Loucy (cell line): ENCODE measurements around the gene NR0B1.

Source experiments
- H2AFZ ChIP-seq: fragments of 200-600 bp; sonication (generic); 2 replicates; pipeline ENCODE4 v1.6.0; 2016; ENCODE audit warnings: antibody characterized with exemption, mild to moderate bottlenecking, low read length, moderate library complexity
- H3F3A ChIP-seq: fragments of 200-600 bp; 2 replicates; pipeline ENCODE4 v1.6.0; 2016; ENCODE audit warnings: antibody characterized with exemption, low read depth, mild to moderate bottlenecking
- H3K27me3 ChIP-seq: fragments of 200-600 bp; sonication (generic); 2 replicates; pipeline ENCODE4 v1.6.1; 2014; ENCODE audit warnings: low read length, mild to moderate bottlenecking; ENCODE audit not compliant: insufficient read depth, poor library complexity, severe bottlenecking
- H3K36me3 ChIP-seq: fragments of 200-600 bp; sonication (generic); 2 replicates; pipeline ENCODE4 v1.6.1; 2016; ENCODE audit warnings: low read length; ENCODE audit not compliant: insufficient read depth
- H3K4me1 ChIP-seq: fragments of 200-600 bp; sonication (generic); 2 replicates; pipeline ENCODE4 v1.5.1; 2014; ENCODE audit warnings: low read length, mild to moderate bottlenecking; ENCODE audit not compliant: insufficient read depth, poor library complexity, severe bottlenecking
- H3K4me2 ChIP-seq: fragments of 200-600 bp; sonication (generic); 2 replicates; pipeline ENCODE4 v1.6.0; 2014; ENCODE audit warnings: antibody characterized with exemption, low read length, low read depth, mild to moderate bottlenecking; ENCODE audit not compliant: poor library complexity, severe bottlenecking
- H3K4me3 ChIP-seq: fragments of 200-600 bp; sonication (generic); 2 replicates; pipeline ENCODE4 v1.5.1; 2014; ENCODE audit warnings: low read length, mild to moderate bottlenecking, mixed read lengths; ENCODE audit not compliant: poor library complexity, severe bottlenecking
- H3K79me2 ChIP-seq: fragments of 200-600 bp; sonication (generic); 2 replicates; pipeline ENCODE4 v1.6.1; 2014; ENCODE audit warnings: low read length; ENCODE audit not compliant: insufficient read depth
- H3K9ac ChIP-seq: fragments of 200-600 bp; sonication (generic); 2 replicates; pipeline ENCODE4 v1.6.0; 2014; ENCODE audit warnings: mild to moderate bottlenecking, low read depth, low read length, moderate library complexity; ENCODE audit not compliant: poor library complexity, severe bottlenecking
- H3K9me2 ChIP-seq: fragments of 200-600 bp; sonication (generic); replicated peaks from 2 replicates; pipeline ENCODE4 v1.6.1; 2016; ENCODE audit warnings: low read depth, low read length, mixed read lengths
- H3K9me3 ChIP-seq: fragments of 200-600 bp; sonication (generic); 2 replicates; pipeline ENCODE4 v1.6.1; 2014; ENCODE audit warnings: mild to moderate bottlenecking, antibody characterized with exemption, low read length, low read depth; ENCODE audit not compliant: insufficient read depth
- H4K20me1 ChIP-seq: fragments of 200-600 bp; sonication (generic); 2 replicates; pipeline ENCODE4 v1.6.0; 2014; ENCODE audit warnings: antibody characterized with exemption, low read length, mild to moderate bottlenecking; ENCODE audit not compliant: insufficient read depth, poor library complexity, severe bottlenecking
- EZH2phosphoT487 ChIP-seq: fragments of 200-600 bp; IDR thresholded peaks from 2 replicates; pipeline ENCODE4 v1.6.1; 2018; ENCODE audit warnings: antibody characterized with exemption, mild to moderate bottlenecking, moderate library complexity, borderline replicate concordance
- TF ChIP-seq, protein P1 (sequence below): fragments of 200-600 bp; sonication (generic); conservative IDR thresholded peaks from 2 replicates; pipeline ENCODE4 v1.5.1; 2014; ENCODE audit warnings: mild to moderate bottlenecking, antibody characterized with exemption, low read length

NR0B1 gene, protein sequence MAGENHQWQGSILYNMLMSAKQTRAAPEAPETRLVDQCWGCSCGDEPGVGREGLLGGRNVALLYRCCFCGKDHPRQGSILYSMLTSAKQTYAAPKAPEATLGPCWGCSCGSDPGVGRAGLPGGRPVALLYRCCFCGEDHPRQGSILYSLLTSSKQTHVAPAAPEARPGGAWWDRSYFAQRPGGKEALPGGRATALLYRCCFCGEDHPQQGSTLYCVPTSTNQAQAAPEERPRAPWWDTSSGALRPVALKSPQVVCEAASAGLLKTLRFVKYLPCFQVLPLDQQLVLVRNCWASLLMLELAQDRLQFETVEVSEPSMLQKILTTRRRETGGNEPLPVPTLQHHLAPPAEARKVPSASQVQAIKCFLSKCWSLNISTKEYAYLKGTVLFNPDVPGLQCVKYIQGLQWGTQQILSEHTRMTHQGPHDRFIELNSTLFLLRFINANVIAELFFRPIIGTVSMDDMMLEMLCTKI

DNA sequence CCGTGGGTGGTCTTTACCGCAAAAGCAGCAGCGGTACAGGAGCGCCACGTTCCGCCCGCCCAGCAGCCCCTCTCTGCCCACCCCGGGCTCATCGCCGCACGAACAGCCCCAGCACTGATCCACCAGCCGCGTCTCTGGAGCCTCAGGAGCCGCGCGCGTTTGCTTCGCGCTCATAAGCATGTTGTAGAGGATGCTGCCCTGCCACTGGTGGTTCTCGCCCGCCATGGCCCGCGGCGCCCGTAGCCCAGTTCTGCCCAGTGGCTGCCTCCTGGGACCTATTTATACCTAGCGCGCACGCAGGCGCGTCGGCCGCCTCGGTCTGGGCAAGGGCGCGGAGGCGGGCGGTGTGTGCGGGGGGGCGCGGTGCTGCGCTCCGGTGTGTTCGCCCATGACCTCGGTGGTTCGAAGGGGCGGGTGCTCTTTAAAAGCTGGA is at the start of gene NR0B1:
NR0B1 (minus strand) TSS at position 252 of the 433 bp plus-strand sequence; CDS start at position 225, 27 bp downstream.
- no peaks in the 10 kb centered on the region for H3K36me3 ChIP-seq
- no peaks in the 10 kb centered on the region for H3K27me3 ChIP-seq
- H2AFZ ChIP-seq: no peak within 1 kb of the TSS
- no peaks in the 10 kb centered on the region for H3K9me2 ChIP-seq
- no peak within 1 kb of the TSS for H3K4me2 ChIP-seq
- no peaks in the 10 kb centered on the region for H3K79me2 ChIP-seq
- H3K4me1 ChIP-seq: peaks cover 21% of the 10 kb centered on the region
- H3K9ac ChIP-seq: no peak within 1 kb of the TSS
- no peaks in the 10 kb centered on the region for H4K20me1 ChIP-seq
- no peak within 1 kb of the TSS for H3K4me3 ChIP-seq
- TF ChIP-seq, protein P1, sequence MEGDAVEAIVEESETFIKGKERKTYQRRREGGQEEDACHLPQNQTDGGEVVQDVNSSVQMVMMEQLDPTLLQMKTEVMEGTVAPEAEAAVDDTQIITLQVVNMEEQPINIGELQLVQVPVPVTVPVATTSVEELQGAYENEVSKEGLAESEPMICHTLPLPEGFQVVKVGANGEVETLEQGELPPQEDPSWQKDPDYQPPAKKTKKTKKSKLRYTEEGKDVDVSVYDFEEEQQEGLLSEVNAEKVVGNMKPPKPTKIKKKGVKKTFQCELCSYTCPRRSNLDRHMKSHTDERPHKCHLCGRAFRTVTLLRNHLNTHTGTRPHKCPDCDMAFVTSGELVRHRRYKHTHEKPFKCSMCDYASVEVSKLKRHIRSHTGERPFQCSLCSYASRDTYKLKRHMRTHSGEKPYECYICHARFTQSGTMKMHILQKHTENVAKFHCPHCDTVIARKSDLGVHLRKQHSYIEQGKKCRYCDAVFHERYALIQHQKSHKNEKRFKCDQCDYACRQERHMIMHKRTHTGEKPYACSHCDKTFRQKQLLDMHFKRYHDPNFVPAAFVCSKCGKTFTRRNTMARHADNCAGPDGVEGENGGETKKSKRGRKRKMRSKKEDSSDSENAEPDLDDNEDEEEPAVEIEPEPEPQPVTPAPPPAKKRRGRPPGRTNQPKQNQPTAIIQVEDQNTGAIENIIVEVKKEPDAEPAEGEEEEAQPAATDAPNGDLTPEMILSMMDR: no peak
- no peak for TF ChIP-seq EZH2phosphoT487
- H3K9me3 ChIP-seq: no peaks in the 10 kb centered on the region
- no peaks in the 10 kb centered on the region for H3F3A ChIP-seq

DNA sequence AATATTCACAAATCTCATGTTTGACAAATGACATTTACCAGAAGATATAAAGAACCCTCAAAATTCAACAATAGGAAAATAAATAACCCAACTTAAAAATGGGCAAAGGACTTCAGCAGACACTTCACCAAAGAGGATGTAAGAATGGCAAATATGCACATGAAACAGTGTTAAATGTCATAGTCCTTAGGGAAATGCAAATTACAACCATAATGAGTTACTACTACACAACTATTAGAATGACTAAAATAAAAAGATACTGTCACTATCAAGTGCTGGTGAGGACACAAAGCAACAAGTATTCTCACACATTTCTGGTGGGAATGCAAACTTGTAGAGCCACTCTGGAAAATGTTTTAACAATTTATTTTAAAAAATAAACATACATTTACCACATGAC is 40.8 kb upstream of the NR0B1 start:
- no peak overlapping the region for H2AFZ ChIP-seq
- no peaks in the 10 kb centered on the region for H3K9me2 ChIP-seq
- no peaks in the 10 kb centered on the region for H4K20me1 ChIP-seq
- H3K79me2 ChIP-seq: no peaks in the 10 kb centered on the region
- no peak overlapping the region for H3K4me3 ChIP-seq
- no peaks in the 10 kb centered on the region for H3K27me3 ChIP-seq
- H3K36me3 ChIP-seq: no peaks in the 10 kb centered on the region
- TF ChIP-seq, protein P1: no peak
- TF ChIP-seq EZH2phosphoT487: no peak
- H3K4me1 ChIP-seq: no peaks in the 10 kb centered on the region
- H3K4me2 ChIP-seq: no peak overlapping the region
- H3K9ac ChIP-seq: no peak overlapping the region
- H3K9me3 ChIP-seq: no peaks in the 10 kb centered on the region
- no peaks in the 10 kb centered on the region for H3F3A ChIP-seq

DNA sequence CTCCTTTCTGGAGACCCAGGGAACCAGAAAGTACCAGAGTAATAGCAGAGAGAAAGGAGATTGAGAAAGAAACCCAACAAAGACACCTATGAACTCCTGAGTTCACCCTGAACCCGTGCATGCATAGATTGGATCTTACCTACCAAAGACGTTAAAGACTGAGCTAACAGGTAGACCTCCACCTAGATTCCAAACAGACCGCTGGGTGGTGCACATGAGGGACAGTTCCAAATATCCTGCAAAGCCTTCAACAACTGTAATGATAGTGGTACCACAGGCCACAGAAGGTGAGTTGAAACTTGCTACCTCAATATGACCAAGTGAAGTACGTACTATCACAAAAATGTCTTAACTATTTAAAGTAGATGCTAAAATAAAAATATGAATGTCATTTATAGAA is 34.0 kb upstream of the NR0B1 start:
- no peak overlapping the region for H3K9ac ChIP-seq
- H3K36me3 ChIP-seq: no peaks in the 10 kb centered on the region
- no peaks in the 10 kb centered on the region for H3K9me3 ChIP-seq
- no peak overlapping the region for H3K4me3 ChIP-seq
- no peak for TF ChIP-seq EZH2phosphoT487
- TF ChIP-seq, protein P1: no peak
- H2AFZ ChIP-seq: no peak overlapping the region
- no peaks in the 10 kb centered on the region for H3K79me2 ChIP-seq
- H3K9me2 ChIP-seq: no peaks in the 10 kb centered on the region
- no peaks in the 10 kb centered on the region for H4K20me1 ChIP-seq
- no peak overlapping the region for H3K4me2 ChIP-seq
- H3F3A ChIP-seq: no peaks in the 10 kb centered on the region
- H3K27me3 ChIP-seq: no peaks in the 10 kb centered on the region
- no peaks in the 10 kb centered on the region for H3K4me1 ChIP-seq
